Right lobe of liver (tissue), 6 donors: Measurements from ENCODE around the gene ORMDL1. TPM values are rescaled to one million over a fixed set of nuclear protein-coding genes. Genes with fewer than 3 reads are reported as not detected.
A peak's percentile ranks its signal among the peaks of the same experiment; 100 is the strongest.

Experiments used
- ATAC-seq, 4 donors: fragments of 200-7000 bp; cut with Tn5 transposase; one replicate each; pipeline ENCODE4 v1.9.1; 2020; ENCODE audit warnings: mild to moderate bottlenecking in 4 of 4, moderate library complexity in 4 of 4
- DNase-seq, 3 donors: peaks; one replicate each; pipeline ENCODE4 v3.0.0-alpha.2; 2020
- H3K27ac ChIP-seq, 3 donors: fragments of 200-600 bp; one replicate each; pipeline ENCODE4 v1.8.0; 2022
- H3K27me3 ChIP-seq, 2 donors: fragments of 200-600 bp; one replicate each; pipeline ENCODE4 v1.8.0; 2022
- H3K36me3 ChIP-seq, 4 donors: fragments of 200-600 bp; sonication (generic) in 1 of 4; one replicate each; pipeline versions ENCODE4 v1.5.1 to v1.8.0; 2017 to 2022; ENCODE audit warnings: control low read depth in 1 of 4
- H3K4me1 ChIP-seq, 4 donors: fragments of 200-600 bp; sonication (generic) in 1 of 4; one replicate each; pipeline versions ENCODE4 v1.5.1 to v1.8.0; 2017 to 2022; ENCODE audit warnings: control low read depth in 1 of 4
- H3K4me3 ChIP-seq, 3 donors: fragments of 200-600 bp; one replicate each; pipeline ENCODE4 v1.8.0; 2022
- H3K9me3 ChIP-seq, 4 donors: fragments of 200-600 bp; sonication (generic) in 1 of 4; one replicate each; pipeline versions ENCODE4 v1.5.1 to v1.8.0; 2017 to 2022; ENCODE audit warnings: control low read depth in 1 of 4
- POLR2A ChIP-seq: fragments of 450-650 bp; IDR thresholded peaks from one replicate; pipeline ENCODE4 v1.6.1; 2017; ENCODE audit warnings: antibody characterized with exemption, mild to moderate bottlenecking
- WGBS: methylation state at CpG from one replicate; pipeline ENCODE4 v1.1.6; 2018; ENCODE audit warnings: low coverage, low lambda C conversion rate; ENCODE audit not compliant: insufficient coverage; ENCODE audit errors: missing lambda C conversion rate; 5-methylcytosine and 5-hydroxymethylcytosine counted together
- intact Hi-C, 2 donors: fragments of 100-400 bp; cut with DNase I; formaldehyde crosslinking; loops; one replicate each; pipeline versions ENCODE4 v1.11.2 to v1.14.1; 2022
- total RNA-seq, 6 experiments: library from RNA; depleted of rRNA in 2 of 6; stranded (reverse); fragments of >200 nt in 2 of 6; fragmentation: NEBNext Ultra II Directional in 3 of 6; extraction: Animal tissue kit (Norgen Biotek cat#: 25700) in 3 of 6; gene quantifications; one replicate each; pipeline versions ENCODE4 v1.1.0 to v1.2.4, GENCODE V29; 2016 to 2023
- TF ChIP-seq, protein P1 (sequence below), 4 donors: fragments of 200-600 bp in 3 of 4; fragments of 450-650 bp in 1 of 4; IDR thresholded peaks; one replicate each; pipeline versions ENCODE4 v1.5.1 to v1.8.0; 2016 to 2022; ENCODE audit warnings: antibody characterized with exemption in 4 of 4, mild to moderate bottlenecking in 2 of 4
- donor health status: DM: no; HTN: yes; CAD: no.
- donor health status: DM: no; HTN: no; CAD: no.
- donor health status: DM: no; HTN: no; CAD: no.
- donor health status: DM: no; HTN: yes; CAD: no.
- donor health status: DM: no; HTN: yes; CAD: no.

The ORMDL1 gene
- total RNA-seq, 6 experiments from 2014 or later = 19.1 to 46.1 (median 28.7) TPM

DNA sequence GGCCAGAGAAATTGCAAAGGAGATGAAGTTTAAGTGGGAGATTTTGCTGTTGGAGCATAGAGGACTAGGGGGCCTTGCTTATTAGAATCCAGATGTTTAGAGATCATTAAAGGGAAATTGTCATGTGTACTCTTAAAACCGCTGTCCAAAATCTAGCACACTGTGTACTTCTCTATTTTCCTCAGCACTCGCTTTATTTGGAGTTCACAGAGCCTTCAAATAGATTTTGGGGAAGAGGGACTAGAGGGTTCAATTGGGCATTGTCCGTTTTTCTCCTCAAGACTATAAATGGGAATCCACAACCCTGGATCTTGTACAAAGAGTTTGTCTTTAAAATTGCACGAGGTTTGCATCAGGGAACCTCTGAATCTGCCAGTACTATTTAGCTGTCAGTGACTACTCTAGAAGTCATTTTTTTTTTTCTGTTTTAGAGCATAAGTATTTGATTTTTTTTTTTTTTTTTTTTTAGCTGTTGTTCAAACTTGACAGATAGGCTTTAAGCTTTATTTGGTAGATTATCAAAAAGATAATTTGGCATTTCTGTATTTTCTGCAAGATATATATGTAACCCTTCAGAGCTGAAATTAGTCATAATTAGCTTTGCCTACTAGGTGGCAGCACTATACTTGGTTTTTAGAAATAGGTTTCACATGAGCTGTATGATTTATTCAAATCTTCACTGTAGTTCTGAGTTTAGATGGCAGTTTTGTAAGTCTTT is 14.3 kb upstream of the ORMDL1 start:
- Histone ChIP-seq H3K9me3 (no peaks in the 10 kb centered on the region), H3K27ac (no peak overlapping the region), H3K36me3 (peaks cover 0 to 26% (median 0%) of the 10 kb centered on the region in 4 donors), H3K4me1 (no peaks in the 10 kb centered on the region), H3K27me3 (no peaks in the 10 kb centered on the region), H3K4me3 (no peak overlapping the region)
- ATAC-seq = peak; percentile 44 to 71 (median 62)
- 77% methylated on average over 4 of the region's 4 CpGs for WGBS
- intact Hi-C loops = no loop called here
- no peak for DNase-seq
- TF ChIP-seq, protein P1, sequence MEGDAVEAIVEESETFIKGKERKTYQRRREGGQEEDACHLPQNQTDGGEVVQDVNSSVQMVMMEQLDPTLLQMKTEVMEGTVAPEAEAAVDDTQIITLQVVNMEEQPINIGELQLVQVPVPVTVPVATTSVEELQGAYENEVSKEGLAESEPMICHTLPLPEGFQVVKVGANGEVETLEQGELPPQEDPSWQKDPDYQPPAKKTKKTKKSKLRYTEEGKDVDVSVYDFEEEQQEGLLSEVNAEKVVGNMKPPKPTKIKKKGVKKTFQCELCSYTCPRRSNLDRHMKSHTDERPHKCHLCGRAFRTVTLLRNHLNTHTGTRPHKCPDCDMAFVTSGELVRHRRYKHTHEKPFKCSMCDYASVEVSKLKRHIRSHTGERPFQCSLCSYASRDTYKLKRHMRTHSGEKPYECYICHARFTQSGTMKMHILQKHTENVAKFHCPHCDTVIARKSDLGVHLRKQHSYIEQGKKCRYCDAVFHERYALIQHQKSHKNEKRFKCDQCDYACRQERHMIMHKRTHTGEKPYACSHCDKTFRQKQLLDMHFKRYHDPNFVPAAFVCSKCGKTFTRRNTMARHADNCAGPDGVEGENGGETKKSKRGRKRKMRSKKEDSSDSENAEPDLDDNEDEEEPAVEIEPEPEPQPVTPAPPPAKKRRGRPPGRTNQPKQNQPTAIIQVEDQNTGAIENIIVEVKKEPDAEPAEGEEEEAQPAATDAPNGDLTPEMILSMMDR (IDR thresholded peaks at IDR 0.05) = peak; percentile 28 to 41 (median 30)
- TF ChIP-seq POLR2A = no peak

DNA sequence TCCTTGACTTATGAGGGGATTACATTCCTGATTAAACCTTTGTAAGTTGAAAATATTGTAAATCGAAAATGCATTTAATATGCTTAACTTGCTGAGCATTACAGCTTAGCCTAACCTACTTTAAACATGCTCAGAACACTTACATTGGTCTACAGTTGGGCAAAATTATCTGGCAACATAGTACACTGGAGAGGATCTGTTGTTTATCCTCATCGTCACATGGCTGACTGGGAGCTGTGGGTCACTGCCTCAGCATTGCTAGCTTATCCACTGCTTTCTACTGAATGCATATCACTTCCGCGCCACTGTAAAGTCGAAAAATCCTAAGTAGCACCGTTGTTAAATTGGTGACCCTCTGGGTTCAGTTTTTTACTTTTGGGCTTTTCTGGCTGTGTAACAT is 13.8 kb upstream of the ORMDL1 start:
- H3K36me3 ChIP-seq = peaks cover 0 to 31% (median under 1%) of the 10 kb centered on the region in 4 donors

DNA sequence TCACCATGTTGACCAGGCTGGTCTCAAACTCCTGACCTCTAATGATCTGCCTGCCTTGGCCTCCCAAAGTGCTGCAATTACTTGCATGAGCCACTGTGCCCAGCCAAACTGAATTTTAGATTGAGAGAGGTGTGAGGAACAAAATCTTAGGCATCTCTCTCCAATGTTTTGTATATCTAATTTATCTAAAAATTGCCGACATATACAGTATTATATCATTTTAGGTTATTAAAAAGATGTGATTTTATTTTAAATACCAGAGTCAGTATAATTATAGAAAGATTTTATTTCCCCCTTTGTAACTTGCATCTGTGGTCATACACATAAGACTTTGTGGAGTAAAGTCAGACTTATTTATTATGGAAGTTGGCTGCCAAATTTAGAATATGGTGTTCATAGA is 10.2 kb upstream of the ORMDL1 start:
- H3K27me3 ChIP-seq = no peaks in the 10 kb centered on the region
- intact Hi-C loops = no loop called here
- no peak overlapping the region for H3K4me3 ChIP-seq
- no peaks in the 10 kb centered on the region for H3K9me3 ChIP-seq
- DNase-seq (no peak), ATAC-seq (no peak)
- WGBS = 94% methylated on average over 1 of the region's 1 CpG
- H3K36me3 ChIP-seq = peaks cover 0 to 40% (median 4%) of the 10 kb centered on the region in 4 donors
- no peaks in the 10 kb centered on the region for H3K4me1 ChIP-seq
- no peak overlapping the region for H3K27ac ChIP-seq
- TF ChIP-seq, protein P1 (IDR thresholded peaks at IDR 0.05) = no peak
- no peak for TF ChIP-seq POLR2A

More for the DNA sequence above, 13.8 kb upstream of the ORMDL1 start:
- intact Hi-C loops = no loop called here
- no peak overlapping the region for H3K4me3 ChIP-seq
- no peaks in the 10 kb centered on the region for H3K9me3 ChIP-seq
- no peaks in the 10 kb centered on the region for H3K27me3 ChIP-seq
- TF ChIP-seq, protein P1 (IDR thresholded peaks at IDR 0.05) = no peak
- no peak for TF ChIP-seq POLR2A
- 90% methylated on average over 6 of the region's 6 CpGs for WGBS
- H3K4me1 ChIP-seq = no peaks in the 10 kb centered on the region
- DNase-seq (no peak), ATAC-seq (peak in 3 of 4 donors; percentile 28 to 49 (median 43))
- no peak overlapping the region for H3K27ac ChIP-seq

DNA sequence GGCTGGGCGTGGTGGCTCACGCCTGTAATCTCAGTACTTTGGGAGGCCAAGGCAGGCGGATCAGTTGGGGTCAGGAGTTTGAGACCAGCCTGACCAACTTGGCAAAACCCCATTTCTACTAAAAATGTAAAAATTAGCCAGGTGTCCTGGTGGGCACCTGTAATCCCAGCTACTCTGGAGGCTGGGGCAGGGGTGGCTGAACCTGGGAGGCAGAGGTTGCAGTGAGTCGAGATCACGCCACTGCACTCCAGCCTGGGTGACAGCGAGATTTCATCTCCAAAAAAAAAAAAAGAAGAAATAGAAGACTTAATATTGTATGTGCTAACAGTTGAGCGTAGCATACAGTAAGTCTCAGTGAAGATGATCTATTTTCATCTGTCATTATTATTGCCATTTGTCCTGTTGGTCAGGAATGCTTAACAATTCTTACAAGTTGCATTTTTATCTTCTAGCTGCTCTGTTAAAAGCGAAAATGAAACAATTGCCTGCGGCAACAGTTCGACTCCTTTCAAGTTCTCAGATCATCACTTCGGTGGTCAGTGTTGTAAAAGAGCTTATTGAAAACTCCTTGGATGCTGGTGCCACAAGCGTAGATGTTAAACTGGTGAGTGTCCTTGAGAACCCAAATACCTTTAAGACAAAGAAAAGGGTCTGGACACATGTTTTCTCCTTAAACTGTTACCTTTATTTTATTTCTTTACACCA is 7.4 kb upstream of the ORMDL1 start:
- Histone ChIP-seq H3K27me3 (no peaks in the 10 kb centered on the region), H3K36me3 (peaks cover 0 to 37% (median 4%) of the 10 kb centered on the region in 4 donors), H3K9me3 (no peaks in the 10 kb centered on the region), H3K4me3 (no peak overlapping the region), H3K4me1 (no peaks in the 10 kb centered on the region), H3K27ac (no peak overlapping the region)
- no peak for TF ChIP-seq POLR2A
- TF ChIP-seq, protein P1 (IDR thresholded peaks at IDR 0.05) = no peak
- no peak for DNase-seq
- 80% methylated on average over 11 of the region's 12 CpGs for WGBS
- no peak for ATAC-seq
- intact Hi-C loops = no loop called here
